Endothelial cell of umbilical vein (primary cell): ENCODE data around the gene WDR27. TPM values are rescaled to one million over a fixed set of nuclear protein-coding genes. Genes with fewer than 3 reads are reported as not detected.

Experiments used
- BruUV-seq: library from RNA; stranded (reverse); fragments of 400-500 nt; replicated peaks from 2 replicates; lab custom pipeline; 2021; lab: Mats Ljungman, UMichigan
- CTCF ChIA-PET: fragments of 300-600, 350-600 bp; sonication (Branson Sonifier 250); formaldehyde crosslinking; loops from one replicate; lab custom pipeline; 2021; ENCODE audit warnings: antibody characterized with exemption, inconsistent platforms; lab: Charles Lee
- POLR2A ChIA-PET: fragments of 300-600, 350-600 bp; sonication (Branson Sonifier 250); formaldehyde crosslinking; loops from one replicate; lab custom pipeline; 2021; ENCODE audit warnings: antibody characterized with exemption, inconsistent platforms; lab: Charles Lee
- DNase-seq: peaks from one replicate; pipeline ENCODE4 v3.0.0-alpha.2; 2011; ENCODE audit warnings: low read depth, low spot score
- FAIRE-seq: peaks from 2 replicates; lab custom pipeline; 2011; peaks lifted over from hg19 to GRCh38; lab: Jason Lieb, UNC
- H2AFZ ChIP-seq: 2 replicates; pipeline ENCODE4 v1.6.0; 2012; ENCODE audit warnings: low read depth, low read length, control low read depth, inconsistent platforms
- H3K27ac ChIP-seq: 2 replicates; pipeline ENCODE4 v1.5.1; 2011; ENCODE audit warnings: low read depth, mild to moderate bottlenecking, control low read depth, low read length, moderate library complexity; ENCODE audit not compliant: insufficient read depth
- H3K27me3 ChIP-seq, 2 experiments: 2 replicates each; pipeline versions ENCODE4 v1.6.0 to v1.6.1; 2011; ENCODE audit warnings: low read length in 2 of 2, mixed read lengths in 1 of 2; ENCODE audit not compliant: control insufficient read depth in 2 of 2, insufficient read depth in 2 of 2
- H3K36me3 ChIP-seq, 2 experiments: 2 replicates in 1 of 2; 3 replicates in 1 of 2; pipeline ENCODE4 v1.5.1; 2011; ENCODE audit warnings: low read length in 2 of 2, mild to moderate bottlenecking in 1 of 2, moderate library complexity in 1 of 2; ENCODE audit not compliant: control insufficient read depth in 2 of 2, insufficient read depth in 2 of 2; ENCODE audit errors: extremely low read depth in 1 of 2
- H3K4me1 ChIP-seq: 3 replicates; pipeline ENCODE4 v1.5.1; 2011; ENCODE audit warnings: mild to moderate bottlenecking, low read length; ENCODE audit not compliant: control insufficient read depth, insufficient read depth; ENCODE audit errors: extremely low read depth
- H3K4me2 ChIP-seq: 2 replicates; pipeline ENCODE4 v1.6.1; 2011; ENCODE audit warnings: low read length, control low read depth, mixed read lengths; ENCODE audit not compliant: insufficient read depth
- H3K4me3 ChIP-seq, 3 experiments: fragments of 200-600 bp in 1 of 3; sonication (generic), shearing (Covaris generic) in 1 of 3; replicated peaks in 1 of 3; 2 replicates each; pipeline ENCODE4 v1.5.1; 2011 to 2016; ENCODE audit warnings: control low read depth in 3 of 3, low read length in 3 of 3, mild to moderate bottlenecking in 2 of 3, inconsistent platforms in 1 of 3, low read depth in 1 of 3, moderate library complexity in 1 of 3; ENCODE audit not compliant: insufficient read depth in 1 of 3
- H3K79me2 ChIP-seq: 2 replicates; pipeline ENCODE4 v1.6.0; 2012; ENCODE audit warnings: low read length, inconsistent platforms; ENCODE audit not compliant: control insufficient read depth, insufficient read depth
- H3K9ac ChIP-seq: replicated peaks from 2 replicates; pipeline ENCODE3; 2011; ENCODE audit warnings: low read length, control low read depth; ENCODE audit not compliant: insufficient read depth; ENCODE audit errors: extremely low read depth
- H3K9me1 ChIP-seq: replicated peaks from 3 replicates; pipeline ENCODE4 v1.6.0; 2011; ENCODE audit warnings: mild to moderate bottlenecking, low read length; ENCODE audit not compliant: control insufficient read depth, insufficient read depth; ENCODE audit errors: extremely low read depth
- H3K9me3 ChIP-seq: replicated peaks from 2 replicates; pipeline ENCODE4 v1.5.1; 2012; ENCODE audit warnings: low read length, inconsistent platforms; ENCODE audit not compliant: control insufficient read depth, insufficient read depth
- H4K20me1 ChIP-seq: replicated peaks from 2 replicates; pipeline ENCODE3; 2011; ENCODE audit warnings: mild to moderate bottlenecking, low read length; ENCODE audit not compliant: control insufficient read depth, insufficient read depth; ENCODE audit errors: extremely low read depth
- EZH2 ChIP-seq: IDR thresholded peaks from 2 replicates; pipeline ENCODE4 v1.6.1; 2012; ENCODE audit warnings: borderline replicate concordance, low read depth, mild to moderate bottlenecking, moderate library complexity, low read length, inconsistent platforms; ENCODE audit not compliant: severe bottlenecking
- FOS ChIP-seq: IDR thresholded peaks from 2 replicates; pipeline ENCODE4 v1.6.1; 2011; ENCODE audit warnings: mild to moderate bottlenecking, low read length, moderate library complexity, borderline replicate concordance; ENCODE audit not compliant: insufficient read depth
- GATA2 ChIP-seq: IDR thresholded peaks from 2 replicates; pipeline ENCODE4 v1.7.0; 2011; ENCODE audit warnings: low read depth, mild to moderate bottlenecking, moderate library complexity, mixed read lengths, low read length; ENCODE audit not compliant: insufficient read length, insufficient read depth
- JUN ChIP-seq: IDR thresholded peaks from 2 replicates; pipeline ENCODE4 v1.6.1; 2011; ENCODE audit warnings: borderline replicate concordance, low read depth; ENCODE audit not compliant: insufficient read length, insufficient read depth
- MYC ChIP-seq: IDR thresholded peaks from one replicate; pipeline ENCODE4 v1.6.1; 2011; ENCODE audit warnings: mild to moderate bottlenecking, low read depth, low read length
- POLR2A ChIP-seq: IDR thresholded peaks from 2 replicates; pipeline ENCODE4 v1.6.1; 2012; ENCODE audit warnings: low read depth, mild to moderate bottlenecking, control low read depth, low read length
- POLR2AphosphoS5 ChIP-seq: IDR thresholded peaks from 2 replicates; pipeline ENCODE4 v1.6.1; 2012; ENCODE audit warnings: low read depth, mild to moderate bottlenecking, control low read depth, low read length, moderate library complexity; ENCODE audit not compliant: insufficient read depth
- dilution Hi-C: fragments of 300-500 bp; cut with MboI; formaldehyde crosslinking; loops from one replicate; pipeline ENCODE4 v1.15.0; 2019; ENCODE audit warnings: low sequenced_read_pairs; ENCODE audit not compliant: extremely low pct_ligation_motif_present
- intact Hi-C: fragments of 100-400 bp; cut with micrococcal nuclease; formaldehyde crosslinking; loops from one replicate; pipeline ENCODE4 v1.10.0; 2022
- polyA plus RNA-seq, 4 experiments: library from polyadenylated mRNA; depleted of rRNA in 3 of 4; stranded (reverse) in 3 of 4; unstranded in 1 of 4; fragments of >200 nt; gene quantifications; 2 replicates each; pipeline versions ENCODE4 v1.2.1 to v1.2.3, GENCODE V29; 2011 to 2012; ENCODE audit warnings: missing spikeins in 1 of 4
- total RNA-seq: library from RNA; stranded (reverse); gene quantifications from 2 replicates; pipeline ENCODE4 v1.2.3, GENCODE V29; 2021
- TF ChIP-seq, protein P1 (sequence below), 2 donors: IDR thresholded peaks; 1 replicate in 1 of 2; 2 replicates in 1 of 2; pipeline ENCODE4 v1.5.1; 2011; ENCODE audit warnings: low read length in 2 of 2, mild to moderate bottlenecking in 2 of 2, moderate library complexity in 2 of 2, control low read depth in 1 of 2, inconsistent platforms in 1 of 2, low read depth in 1 of 2; ENCODE audit not compliant: insufficient read depth in 1 of 2; ENCODE audit errors: extremely low read depth in 1 of 2
- TF ChIP-seq, protein P2 (sequence below): IDR thresholded peaks from 2 replicates; pipeline ENCODE4 v1.6.1; 2011; ENCODE audit not compliant: insufficient read depth, insufficient read length

Gene WDR27
- total and polyA plus RNA-seq, 2 donors (not counting 3 experiments of a cell fraction or from before 2014, with no cell fraction given): 60.1 to 69.7 TPM

DNA sequence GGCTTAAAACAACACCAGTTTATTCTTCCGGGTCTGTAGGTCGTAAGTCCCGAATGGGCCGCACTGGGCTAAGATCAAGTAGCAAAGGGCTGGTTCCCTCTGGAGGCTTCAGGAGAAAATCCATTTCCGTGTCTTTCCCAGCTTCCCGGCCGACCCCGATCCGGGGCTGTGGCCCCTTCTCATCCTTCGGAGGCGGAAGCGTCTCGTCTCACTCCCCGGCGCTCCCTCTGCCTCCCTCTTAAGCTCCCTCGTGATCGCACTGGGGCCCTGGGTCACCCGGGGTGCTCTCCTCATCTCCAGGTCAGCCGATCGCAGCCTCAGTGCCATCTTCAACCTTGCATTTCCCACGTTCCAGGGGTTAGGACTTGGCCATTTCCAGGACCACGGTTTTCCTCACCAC, 199.4 kb downstream of the WDR27 start:
- TF ChIP-seq POLR2A: no peak
- no peak for TF ChIP-seq EZH2
- TF ChIP-seq, protein P1, sequence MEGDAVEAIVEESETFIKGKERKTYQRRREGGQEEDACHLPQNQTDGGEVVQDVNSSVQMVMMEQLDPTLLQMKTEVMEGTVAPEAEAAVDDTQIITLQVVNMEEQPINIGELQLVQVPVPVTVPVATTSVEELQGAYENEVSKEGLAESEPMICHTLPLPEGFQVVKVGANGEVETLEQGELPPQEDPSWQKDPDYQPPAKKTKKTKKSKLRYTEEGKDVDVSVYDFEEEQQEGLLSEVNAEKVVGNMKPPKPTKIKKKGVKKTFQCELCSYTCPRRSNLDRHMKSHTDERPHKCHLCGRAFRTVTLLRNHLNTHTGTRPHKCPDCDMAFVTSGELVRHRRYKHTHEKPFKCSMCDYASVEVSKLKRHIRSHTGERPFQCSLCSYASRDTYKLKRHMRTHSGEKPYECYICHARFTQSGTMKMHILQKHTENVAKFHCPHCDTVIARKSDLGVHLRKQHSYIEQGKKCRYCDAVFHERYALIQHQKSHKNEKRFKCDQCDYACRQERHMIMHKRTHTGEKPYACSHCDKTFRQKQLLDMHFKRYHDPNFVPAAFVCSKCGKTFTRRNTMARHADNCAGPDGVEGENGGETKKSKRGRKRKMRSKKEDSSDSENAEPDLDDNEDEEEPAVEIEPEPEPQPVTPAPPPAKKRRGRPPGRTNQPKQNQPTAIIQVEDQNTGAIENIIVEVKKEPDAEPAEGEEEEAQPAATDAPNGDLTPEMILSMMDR (IDR thresholded peaks at IDR 0.05; ENCODE audit: extremely low read depth in 1 of 2, insufficient read depth in 1 of 2, low read depth in 1 of 2, low read length in 2 of 2): no peak
- TF ChIP-seq GATA2: no peak
- TF ChIP-seq, protein P2, sequence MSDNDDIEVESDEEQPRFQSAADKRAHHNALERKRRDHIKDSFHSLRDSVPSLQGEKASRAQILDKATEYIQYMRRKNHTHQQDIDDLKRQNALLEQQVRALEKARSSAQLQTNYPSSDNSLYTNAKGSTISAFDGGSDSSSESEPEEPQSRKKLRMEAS: no peak
- TF ChIP-seq MYC: no peak
- TF ChIP-seq JUN: no peak
- no peak for TF ChIP-seq POLR2AphosphoS5
- TF ChIP-seq FOS: no peak
- no peaks in the 10 kb centered on the region for H3K27me3 ChIP-seq
- no peak overlapping the region for H3K27ac ChIP-seq
- FAIRE-seq: no peak
- intact Hi-C loops: no loop called here
- no peak overlapping the region for H3K9ac ChIP-seq
- H3K4me3 ChIP-seq: no peak overlapping the region
- H3K4me2 ChIP-seq: no peak overlapping the region
- dilution Hi-C loops: no loop called here
- H3K9me3 ChIP-seq: no peaks in the 10 kb centered on the region
- H2AFZ ChIP-seq: no peak overlapping the region
- POLR2A ChIA-PET: no interaction called here
- no TSS peak for BruUV-seq
- no peaks in the 10 kb centered on the region for H3K79me2 ChIP-seq
- no peaks in the 10 kb centered on the region for H3K36me3 ChIP-seq
- H4K20me1 ChIP-seq: no peaks in the 10 kb centered on the region
- H3K9me1 ChIP-seq: no peaks in the 10 kb centered on the region
- H3K4me1 ChIP-seq: no peaks in the 10 kb centered on the region
- no peak for DNase-seq
- CTCF ChIA-PET: no interaction called here
